Natural killer cell (primary cell): ENCODE results near the gene CDCA7. TPM values are rescaled to one million over a fixed set of nuclear protein-coding genes. Genes with fewer than 3 reads are reported as not detected.

Experiments used
- ATAC-seq, 3 donors: fragments of 150-1000 bp in 2 of 3; fragments of 200-7000 bp in 1 of 3; cut with Tn5 transposase; 1 replicate in 1 of 3; 2 replicates in 2 of 3; pipeline ENCODE4 v1.10.0; 2021; ENCODE audit warnings: mild to moderate bottlenecking in 2 of 3, moderate library complexity in 2 of 3
- DNase-seq, 2 donors: peaks; one replicate each; pipeline versions ENCODE4 v3.0.0 to v3.0.0-alpha.2; 2013 to 2021; ENCODE audit warnings: mixed read lengths in 1 of 2
- H3K27ac ChIP-seq: one replicate; pipeline ENCODE4 v1.5.1; 2013; ENCODE audit warnings: mild to moderate bottlenecking, low read length
- H3K27me3 ChIP-seq: one replicate; pipeline ENCODE4 v1.6.1; 2013; ENCODE audit warnings: low read length; ENCODE audit not compliant: control insufficient read depth, insufficient read depth
- H3K36me3 ChIP-seq: one replicate; pipeline ENCODE4 v1.6.1; 2013; ENCODE audit warnings: low read length; ENCODE audit not compliant: control insufficient read depth, insufficient read depth
- H3K4me1 ChIP-seq: one replicate; pipeline ENCODE4 v1.6.1; 2013; ENCODE audit warnings: low read length; ENCODE audit not compliant: control insufficient read depth, insufficient read depth
- H3K4me3 ChIP-seq: one replicate; pipeline ENCODE4 v1.5.1; 2013; ENCODE audit warnings: low read length
- H3K9me3 ChIP-seq: one replicate; pipeline ENCODE4 v1.6.1; 2013; ENCODE audit warnings: low read length; ENCODE audit not compliant: control insufficient read depth, insufficient read depth
- H3K27ac Mint-ChIP-seq, 2 donors: one replicate each; pipeline ENCODE4 v1.8.0; 2022; ENCODE audit warnings: mild to moderate bottlenecking in 2 of 2, mixed read lengths in 2 of 2, moderate library complexity in 1 of 2
- H3K27me3 Mint-ChIP-seq, 2 donors: one replicate each; pipeline ENCODE4 v1.8.0; 2022; ENCODE audit warnings: low read depth in 2 of 2, mixed read lengths in 2 of 2
- H3K36me3 Mint-ChIP-seq: one replicate; pipeline ENCODE4 v1.8.0; 2022; ENCODE audit warnings: mixed read lengths
- H3K4me1 Mint-ChIP-seq, 2 donors: one replicate each; pipeline ENCODE4 v1.8.0; 2022; ENCODE audit warnings: mixed read lengths in 2 of 2
- H3K4me3 Mint-ChIP-seq: one replicate; pipeline ENCODE4 v1.8.0; 2022; ENCODE audit warnings: mild to moderate bottlenecking, moderate library complexity, mixed read lengths
- H3K9me3 Mint-ChIP-seq, 2 donors: one replicate each; pipeline ENCODE4 v1.8.0; 2022; ENCODE audit warnings: mixed read lengths in 2 of 2
- CTCF ChIP-seq: fragments of 200-600 bp; IDR thresholded peaks from one replicate; pipeline ENCODE4 v1.8.0; 2022; ENCODE audit warnings: antibody characterized with exemption
- WGBS: methylation state at CpG from one replicate; pipeline ENCODE4 v1.1.7; 2013; ENCODE audit warnings: missing lambda C conversion rate; ENCODE audit not compliant: insufficient coverage; 5-methylcytosine and 5-hydroxymethylcytosine counted together
- intact Hi-C: fragments of 100-400 bp; cut with micrococcal nuclease; formaldehyde crosslinking; loops from one replicate; pipeline ENCODE4 v1.14.2; 2022
- total RNA-seq, 4 donors: library from RNA; stranded (reverse); fragments of 120-200 nt in 1 of 4; gene quantifications; one replicate each; pipeline versions ENCODE4 v1.2.3 to v1.2.4, GENCODE V29; 2013 to 2022

CDCA7 gene
- total RNA-seq, 3 donors from 2014 or later (not counting 1 experiment from before 2014, with no cell fraction given) = 1.4 to 1.6 (median 1.5) TPM

DNA sequence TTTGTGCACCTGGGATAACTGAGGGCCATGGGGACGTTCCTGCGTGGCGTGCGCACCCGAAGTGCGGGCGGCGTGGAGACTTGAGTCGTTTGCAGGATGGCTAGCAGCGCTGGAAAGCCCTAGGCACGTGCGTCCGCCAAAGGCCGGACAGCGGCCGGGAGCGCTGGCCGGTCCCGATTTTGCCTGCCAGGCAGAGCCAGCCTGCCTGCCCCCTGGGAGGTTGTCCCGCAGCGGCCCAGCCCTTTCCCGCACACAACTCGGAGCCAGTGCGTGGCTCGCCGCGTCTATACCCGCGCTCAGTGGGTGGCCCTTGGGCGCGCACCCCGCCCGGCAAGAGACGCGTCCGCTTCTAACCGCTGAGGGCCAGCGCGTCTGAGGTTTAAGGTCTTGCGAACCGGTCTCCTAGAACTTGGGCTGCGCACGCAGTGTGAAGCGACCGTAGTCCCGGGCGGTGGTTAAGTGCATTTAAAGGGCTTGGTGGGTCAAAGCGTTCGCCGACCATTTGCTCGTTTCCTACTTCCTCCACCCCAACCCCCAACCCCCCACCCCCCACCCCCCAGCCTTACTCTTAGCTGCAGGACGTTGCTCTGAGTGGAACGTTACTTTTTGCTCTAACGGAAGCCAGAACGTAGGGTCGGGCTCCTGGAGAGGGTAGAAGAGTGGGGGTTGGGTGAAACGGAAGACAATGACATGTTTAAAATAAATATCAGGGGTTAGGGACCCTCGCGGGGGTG lies 627 bp downstream of the CDCA7 start:
- Mint-ChIP-seq H3K4me1 (peaks cover 21 to 26% of the 10 kb centered on the region in 2 donors), H3K9me3 (no peaks in the 10 kb centered on the region), H3K36me3 (no peaks in the 10 kb centered on the region), H3K4me3 (peak overlapping the region; percentile 85), H3K27me3 (peaks cover 28 to 29% of the 10 kb centered on the region in 2 donors), H3K27ac (no peak overlapping the region)
- intact Hi-C loops = no loop called here
- H3K4me3 ChIP-seq = peak overlapping the region; percentile 35
- H3K36me3 ChIP-seq = no peaks in the 10 kb centered on the region
- WGBS = under 1% methylated on average over 51 of the region's 59 CpGs
- TF ChIP-seq CTCF = no peak
- peak in 1 of 2 donors; percentile 43 for DNase-seq
- no peaks in the 10 kb centered on the region for H3K9me3 ChIP-seq
- peaks cover 13% of the 10 kb centered on the region for H3K27me3 ChIP-seq
- H3K4me1 ChIP-seq = peaks cover 11% of the 10 kb centered on the region
- ATAC-seq = peak; percentile 47 to 64 (median 61)
- no peak overlapping the region for H3K27ac ChIP-seq

DNA sequence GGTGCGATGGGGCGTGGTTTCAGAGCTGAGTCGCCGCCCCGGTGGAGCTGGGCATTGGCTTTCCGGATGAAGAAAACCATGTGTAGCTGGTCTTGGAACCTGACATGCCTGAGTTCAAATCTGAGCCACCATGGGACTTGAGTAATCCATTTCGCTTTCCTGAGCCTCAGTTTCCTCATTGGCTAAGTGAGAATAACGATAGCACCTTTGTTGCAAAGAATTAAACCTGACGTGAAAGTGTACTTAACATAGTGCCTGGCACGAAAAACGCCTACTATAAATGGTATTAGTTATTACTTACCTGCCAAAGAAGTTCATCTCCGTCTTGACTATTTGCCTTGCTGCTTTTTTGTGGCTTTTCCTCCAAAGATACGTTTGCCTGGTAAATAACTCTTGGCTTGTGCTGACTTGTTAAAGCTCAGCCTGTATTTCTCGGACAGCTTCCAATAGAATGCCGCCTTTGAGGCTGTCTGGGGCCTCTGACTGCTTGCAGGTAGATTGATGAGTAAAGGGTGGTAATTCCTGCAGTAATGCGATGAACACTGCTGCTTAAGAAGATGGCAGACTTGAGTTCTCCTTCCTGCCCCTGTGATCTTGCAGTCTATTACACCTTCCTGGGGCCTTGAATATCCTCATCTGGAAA lies 1.3 kb downstream of the CDCA7 start:
- no peak overlapping the region for H3K27ac Mint-ChIP-seq
- intact Hi-C loops = no loop called here
- 20% methylated on average over 16 of the region's 16 CpGs for WGBS
- TF ChIP-seq CTCF = no peak
- Histone ChIP-seq H3K4me1 (peaks cover 11% of the 10 kb centered on the region), H3K27me3 (peaks cover 13% of the 10 kb centered on the region), H3K27ac (no peak overlapping the region), H3K36me3 (no peaks in the 10 kb centered on the region), H3K4me3 (peak overlapping the region; percentile 35), H3K9me3 (no peaks in the 10 kb centered on the region)
- ATAC-seq (no peak), DNase-seq (peak in 1 of 2 donors; percentile 10)
- H3K4me3 Mint-ChIP-seq = peak overlapping the region; percentile 85
- H3K9me3 Mint-ChIP-seq = no peaks in the 10 kb centered on the region
- no peaks in the 10 kb centered on the region for H3K36me3 Mint-ChIP-seq
- peaks cover 21 to 26% of the 10 kb centered on the region in 2 donors for H3K4me1 Mint-ChIP-seq
- H3K27me3 Mint-ChIP-seq = peaks cover 25 to 29% of the 10 kb centered on the region in 2 donors

DNA sequence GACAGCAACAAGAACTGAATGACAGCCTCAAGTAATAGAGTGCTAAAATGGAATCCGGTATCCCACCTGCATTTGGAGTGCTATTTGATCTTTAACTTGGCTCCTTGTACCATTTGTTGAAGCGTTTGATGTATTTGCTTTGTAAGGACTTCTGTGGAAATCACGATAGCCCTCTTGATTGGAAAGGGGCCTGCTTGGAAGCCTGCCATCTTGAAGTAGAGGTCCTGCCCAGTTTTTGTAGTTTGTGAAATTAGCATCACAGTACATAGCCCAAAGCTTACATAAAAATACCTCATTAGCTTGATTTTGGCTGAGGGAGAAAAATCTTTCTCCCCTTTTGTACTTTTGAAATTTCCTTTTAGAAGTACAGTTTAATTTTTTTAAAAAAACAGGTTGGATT lies 2.7 kb downstream of the CDCA7 start:
- no peak for TF ChIP-seq CTCF
- 91% methylated on average over 3 of the region's 3 CpGs for WGBS
- peaks cover 21 to 26% of the 10 kb centered on the region in 2 donors for H3K4me1 Mint-ChIP-seq
- peaks cover 13% of the 10 kb centered on the region for H3K27me3 ChIP-seq
- intact Hi-C loops = no loop called here
- H3K36me3 Mint-ChIP-seq = no peaks in the 10 kb centered on the region
- H3K4me3 Mint-ChIP-seq = no peak overlapping the region
- no peaks in the 10 kb centered on the region for H3K36me3 ChIP-seq
- H3K9me3 Mint-ChIP-seq = no peaks in the 10 kb centered on the region
- H3K27me3 Mint-ChIP-seq = peaks cover 17 to 22% of the 10 kb centered on the region in 2 donors
- H3K9me3 ChIP-seq = no peaks in the 10 kb centered on the region
- ATAC-seq (no peak), DNase-seq (no peak)
- H3K27ac ChIP-seq = no peak overlapping the region
- H3K4me1 ChIP-seq = peaks cover 11% of the 10 kb centered on the region
- no peak overlapping the region for H3K27ac Mint-ChIP-seq
- no peak overlapping the region for H3K4me3 ChIP-seq
